Chondrocyte (in vitro differentiated cells): ENCODE measurements around the gene ZNF121. TPM values are rescaled to one million over a fixed set of nuclear protein-coding genes. Genes with fewer than 3 reads are reported as not detected.

ENCODE experiments used
- DNase-seq: peaks from one replicate; pipeline ENCODE4 v3.0.0; 2021; ENCODE audit warnings: mixed read lengths, low spot score
- H3K27ac Mint-ChIP-seq: one replicate; pipeline ENCODE4 v1.8.0; 2021; ENCODE audit warnings: mild to moderate bottlenecking, moderate library complexity, mixed read lengths; ENCODE audit not compliant: unreplicated experiment
- H3K27me3 Mint-ChIP-seq: 2 replicates; pipeline ENCODE4 v1.8.0; 2021; ENCODE audit warnings: low read depth, mixed read lengths
- H3K36me3 Mint-ChIP-seq: 2 replicates; pipeline ENCODE4 v1.8.0; 2021; ENCODE audit warnings: low read depth, mixed read lengths
- H3K4me1 Mint-ChIP-seq: 2 replicates; pipeline ENCODE4 v1.8.0; 2021; ENCODE audit warnings: low read depth, mild to moderate bottlenecking, mixed read lengths
- H3K4me3 Mint-ChIP-seq: one replicate; pipeline ENCODE4 v1.8.0; 2021; ENCODE audit warnings: mild to moderate bottlenecking, moderate library complexity, mixed read lengths; ENCODE audit not compliant: unreplicated experiment
- H3K9me3 Mint-ChIP-seq: 2 replicates; pipeline ENCODE4 v1.8.0; 2021; ENCODE audit warnings: low read depth, mixed read lengths
- CTCF ChIP-seq: fragments of 200-600 bp; sonication (generic); IDR thresholded peaks from 2 replicates; pipeline ENCODE4 v1.5.0; 2021; ENCODE audit warnings: antibody characterized with exemption, mild to moderate bottlenecking, moderate library complexity
- total RNA-seq: library from RNA; stranded (reverse); gene quantifications from 3 replicates; pipeline ENCODE4 v1.2.1, GENCODE V29; 2021

ZNF121 gene
- total RNA-seq, 1 donor from 2014 or later, result 21.6 TPM

GRCh38 chr19:9580728-9581127, 3.6 kb downstream of the ZNF121 start:
- no peak for TF ChIP-seq CTCF
- Mint-ChIP-seq H3K4me3 (no peak overlapping the region), H3K27me3 (no peaks in the 10 kb centered on the region), H3K9me3 (peaks cover 22% of the 10 kb centered on the region), H3K4me1 (peaks cover 36% of the 10 kb centered on the region), H3K36me3 (peaks cover 20% of the 10 kb centered on the region), H3K27ac (no peak overlapping the region)
- DNase-seq, result no peak

GRCh38 chr19:9570255-9570654, 14.0 kb downstream of the ZNF121 start:
- TF ChIP-seq CTCF, result no peak
- Mint-ChIP-seq H3K4me1 (peaks cover 8% of the 10 kb centered on the region), H3K36me3 (peaks cover 54% of the 10 kb centered on the region), H3K4me3 (no peak overlapping the region), H3K27ac (no peak overlapping the region), H3K27me3 (no peaks in the 10 kb centered on the region), H3K9me3 (peaks cover 57% of the 10 kb centered on the region)
- no peak for DNase-seq

GRCh38 chr19:9566729-9567128, 17.6 kb downstream of the ZNF121 start:
- Mint-ChIP-seq H3K27me3 (no peaks in the 10 kb centered on the region), H3K4me1 (no peaks in the 10 kb centered on the region), H3K27ac (no peak overlapping the region), H3K9me3 (peaks cover 55% of the 10 kb centered on the region), H3K36me3 (peaks cover 64% of the 10 kb centered on the region), H3K4me3 (no peak overlapping the region)
- DNase-seq, result no peak
- peak; percentile 20 for TF ChIP-seq CTCF

GRCh38 chr19:9565900-9566705, 18.2 kb downstream of the ZNF121 start:
- no peaks in the 10 kb centered on the region for H3K4me1 Mint-ChIP-seq
- peaks cover 52% of the 10 kb centered on the region for H3K9me3 Mint-ChIP-seq
- no peak for DNase-seq
- H3K4me3 Mint-ChIP-seq, result no peak overlapping the region
- H3K27me3 Mint-ChIP-seq, result no peaks in the 10 kb centered on the region
- no peak for TF ChIP-seq CTCF
- H3K36me3 Mint-ChIP-seq, result peaks cover 70% of the 10 kb centered on the region
- no peak overlapping the region for H3K27ac Mint-ChIP-seq

- no peaks in the 10 kb centered on the region for H3K27me3 Mint-ChIP-seq
- no peaks in the 10 kb centered on the region for H3K4me1 Mint-ChIP-seq
- TF ChIP-seq CTCF, result no peak
- no peak overlapping the region for H3K27ac Mint-ChIP-seq
- no peak for DNase-seq
- peaks cover 13% of the 10 kb centered on the region for H3K36me3 Mint-ChIP-seq
- H3K9me3 Mint-ChIP-seq, result peaks cover 20% of the 10 kb centered on the region
- H3K4me3 Mint-ChIP-seq, result no peak overlapping the region
Observed at GRCh38 chr19:9552536-9553274, 31.6 kb downstream of the ZNF121 start.
